GM19023 (cell line): ENCODE data around the gene NOS3.
A peak's percentile ranks its signal among the peaks of the same experiment; 100 is the strongest.

Source experiments
- ATAC-seq: cut with Tn5 transposase; IDR thresholded peaks from one replicate; pipeline ENCODE4 v1.9.1; 2021; ENCODE audit warnings: mild to moderate bottlenecking, moderate library complexity; ENCODE audit not compliant: unreplicated experiment

Gene NOS3

DNA sequence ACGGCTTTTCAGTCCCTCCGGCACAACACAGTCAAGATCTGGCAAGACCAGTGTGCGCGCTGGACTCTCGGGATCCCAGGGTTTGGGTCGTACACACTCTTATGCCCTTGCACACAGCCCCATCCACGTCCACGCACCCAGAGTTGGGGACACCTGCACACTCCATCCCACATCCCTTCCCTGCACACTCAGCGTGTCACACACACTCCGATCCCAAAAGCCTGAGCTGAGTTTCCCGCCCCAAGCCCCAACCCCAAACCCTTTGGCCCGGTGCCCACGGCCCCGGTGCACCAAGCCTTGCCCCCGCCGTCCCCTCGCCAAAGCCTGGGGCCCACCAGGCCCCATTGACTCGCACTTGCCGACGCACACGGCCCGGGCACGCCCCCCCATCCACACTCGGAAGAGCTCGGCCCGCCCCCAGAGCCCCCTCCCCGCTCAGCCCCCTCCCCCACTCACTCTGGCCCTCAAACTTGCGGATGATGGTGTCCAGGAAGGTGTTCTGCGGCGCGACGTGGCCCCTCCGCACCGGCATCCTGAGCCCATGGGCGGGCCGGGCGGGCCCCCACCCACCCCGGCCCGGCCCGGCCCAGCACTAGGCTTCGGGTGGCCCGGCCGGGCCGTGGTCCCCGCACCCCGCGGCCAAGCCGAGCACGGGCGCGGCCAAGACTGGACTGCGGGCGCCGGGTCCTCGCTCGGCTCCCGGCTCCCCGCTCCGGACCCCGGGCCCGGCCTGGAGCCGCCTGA lies 13.3 kb upstream of the NOS3 start:
- ATAC-seq, result no peak

DNA sequence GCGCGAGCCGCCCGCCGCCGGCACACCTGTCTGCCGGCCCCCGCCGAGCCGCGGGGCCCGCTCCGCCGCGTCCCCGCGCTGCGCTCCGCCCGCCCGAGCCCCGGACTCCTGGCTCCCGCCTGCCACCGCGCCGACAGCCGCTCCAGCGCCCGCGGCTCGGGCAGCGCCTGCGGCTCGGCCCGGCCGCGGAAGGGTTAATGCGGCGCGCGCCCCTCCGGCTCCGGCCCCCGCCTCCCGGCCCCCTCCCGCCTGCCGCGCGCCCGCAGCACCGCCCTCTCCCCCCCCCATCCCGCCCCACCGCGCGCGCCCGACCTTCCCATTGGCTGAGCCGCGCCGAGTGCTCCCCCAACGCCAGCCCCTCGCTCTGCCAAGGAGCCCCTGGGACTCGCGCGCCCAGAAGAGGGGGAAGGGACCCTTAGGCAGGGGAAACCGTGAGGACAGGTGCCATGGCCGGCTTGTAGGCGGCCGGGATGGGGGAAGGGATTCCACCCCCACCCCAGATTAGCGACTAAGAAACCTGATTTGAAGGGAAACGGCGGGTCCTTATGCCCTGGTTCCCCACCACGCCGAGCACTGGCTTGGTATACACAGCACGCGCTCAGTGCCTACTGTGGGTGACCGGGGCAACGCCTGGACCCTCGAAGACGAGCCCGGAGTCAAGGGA lies 12.6 kb upstream of the NOS3 start, which contains the start of gene KCNH2:
KCNH2 (minus strand) TSS at position 196 of the 664 bp plus-strand sequence. CDS start 408 bp downstream, outside the sequence.
- no peak for ATAC-seq

DNA sequence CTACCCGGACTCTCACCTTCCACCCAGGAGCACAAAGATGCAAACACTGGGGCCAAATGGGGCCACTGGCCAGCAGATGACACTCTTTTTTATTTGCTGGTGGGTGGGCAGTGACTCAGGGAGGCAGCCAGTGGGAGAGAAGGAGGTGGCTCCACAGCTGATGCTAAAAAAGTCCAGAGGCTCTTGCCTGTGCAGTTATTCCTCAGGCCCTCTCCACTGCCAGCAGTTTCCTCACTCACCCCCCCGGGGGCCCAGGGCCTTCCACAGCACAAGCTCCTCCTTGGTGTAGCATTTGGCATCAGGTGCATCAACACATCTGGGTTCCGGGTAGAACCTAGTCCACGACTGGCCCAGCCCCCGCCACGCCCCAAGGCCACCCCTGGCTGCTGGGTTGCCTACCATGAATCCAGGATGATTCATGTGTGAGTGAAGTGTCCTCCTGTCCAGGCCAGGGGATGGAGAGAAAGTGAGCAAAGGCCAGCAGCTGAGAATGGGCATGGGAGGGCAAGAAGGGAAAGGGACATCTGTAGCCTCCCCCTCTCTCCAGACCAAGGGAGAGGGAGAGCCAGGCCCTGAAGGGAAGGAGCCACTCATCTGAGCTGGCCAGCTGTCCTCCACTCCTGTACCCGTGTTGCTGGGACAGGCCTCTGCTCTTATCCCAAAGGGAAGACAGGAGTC lies 11.0 kb upstream of the NOS3 start:
- ATAC-seq, result no peak

DNA sequence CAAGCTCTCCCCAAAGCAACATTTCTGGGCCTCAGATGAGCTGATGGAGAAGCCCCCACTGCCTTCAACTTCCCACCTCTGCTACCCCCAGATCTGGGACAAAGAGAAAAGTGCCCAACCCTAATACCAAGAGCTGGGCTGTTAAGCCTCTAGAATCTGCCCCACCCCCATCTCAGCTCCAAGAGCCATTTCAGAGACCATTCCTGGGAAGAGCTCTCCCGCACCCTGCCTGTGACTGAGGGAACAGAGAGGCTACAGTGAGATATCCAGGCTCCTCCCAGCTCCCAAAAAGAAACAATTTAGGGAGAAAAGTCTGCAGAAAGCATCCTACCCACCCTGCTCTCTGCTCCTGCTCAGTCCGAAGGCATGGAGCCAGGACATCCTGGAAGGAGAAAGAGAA lies 10.2 kb upstream of the NOS3 start:
- ATAC-seq, result no peak

DNA sequence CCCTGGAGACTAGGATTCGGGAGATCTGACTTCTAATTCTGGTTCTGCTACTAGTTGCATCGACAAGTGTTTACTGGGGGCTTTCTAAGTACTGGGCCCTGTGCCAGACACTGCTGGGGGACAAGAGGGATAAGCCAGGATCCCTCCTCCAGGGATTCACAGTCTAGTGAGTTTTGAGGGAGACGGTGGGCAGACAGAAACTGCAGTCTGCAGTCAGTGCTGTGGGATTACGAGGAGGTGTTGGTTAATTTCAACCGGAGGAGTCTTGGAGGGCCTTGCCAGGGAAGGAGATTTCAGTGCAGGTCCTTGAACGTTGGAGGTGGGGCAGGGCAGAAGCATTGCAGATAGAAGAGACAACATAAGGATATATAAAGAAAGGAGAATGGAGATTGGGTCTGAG lies 9.2 kb upstream of the NOS3 start:
- ATAC-seq, result no peak

DNA sequence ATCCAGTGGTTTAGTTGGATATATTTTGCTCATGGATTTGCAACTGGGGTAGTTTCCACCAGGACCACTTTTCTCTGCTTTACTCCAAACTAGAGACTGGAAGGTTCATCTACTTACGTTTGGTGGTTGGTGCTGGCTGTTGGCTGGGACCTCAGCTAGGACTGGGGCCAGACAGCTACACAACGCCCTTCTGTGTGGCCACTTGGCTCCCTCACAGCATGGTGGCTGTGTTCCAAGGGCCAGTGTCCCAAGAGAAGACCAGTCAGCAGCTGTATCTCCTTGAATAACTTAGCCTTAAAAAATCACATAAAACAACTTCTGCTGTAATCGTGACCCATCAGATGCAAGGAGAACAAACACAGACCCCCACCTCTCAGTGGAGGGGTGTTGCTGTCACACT lies 8.5 kb upstream of the NOS3 start:
- no peak for ATAC-seq

DNA sequence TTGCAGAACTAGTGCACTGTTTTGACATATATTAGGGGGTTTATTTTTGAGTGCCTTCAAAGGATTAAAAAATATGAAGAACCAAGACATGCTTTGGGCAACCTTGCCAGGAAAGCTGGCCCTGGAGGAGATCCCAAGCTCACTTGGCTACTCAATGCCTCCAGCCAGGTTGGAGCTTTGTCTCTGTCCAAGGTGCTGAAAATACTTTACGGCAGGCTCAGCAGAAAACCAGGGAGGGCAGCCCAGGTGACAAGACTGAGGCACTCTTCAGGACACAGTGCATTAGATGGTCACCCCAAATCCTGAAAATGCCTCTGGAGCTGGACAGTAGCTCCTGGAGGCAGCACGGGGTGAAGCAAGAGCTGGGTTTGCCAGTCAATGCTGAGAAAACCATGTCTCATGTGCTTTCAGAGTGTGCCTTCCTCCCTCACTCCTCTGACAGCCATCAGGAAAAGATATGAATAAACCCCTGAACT lies 6.9 kb upstream of the NOS3 start:
- ATAC-seq, result no peak

DNA sequence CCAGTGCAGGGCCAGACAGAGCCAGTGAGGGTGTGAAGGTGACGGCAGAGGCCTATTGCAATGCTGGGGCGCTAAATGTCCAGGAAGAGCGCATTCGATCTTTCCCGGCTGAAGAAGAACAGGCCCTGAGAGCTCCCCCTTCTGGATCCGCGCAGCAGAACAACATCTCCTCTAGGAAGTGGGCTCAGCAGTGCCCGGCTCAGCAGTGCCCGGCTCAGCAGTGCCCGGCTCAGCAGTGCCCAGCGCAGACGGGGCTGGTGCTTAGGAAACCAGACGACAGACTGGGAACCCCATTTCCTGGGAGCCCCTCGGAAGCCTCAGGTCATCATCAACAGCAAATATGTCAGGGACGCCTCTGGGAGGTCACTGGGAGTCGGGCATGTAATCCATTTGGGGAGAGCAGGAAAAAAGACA lies 4.7 kb upstream of the NOS3 start:
- ATAC-seq, result no peak

DNA sequence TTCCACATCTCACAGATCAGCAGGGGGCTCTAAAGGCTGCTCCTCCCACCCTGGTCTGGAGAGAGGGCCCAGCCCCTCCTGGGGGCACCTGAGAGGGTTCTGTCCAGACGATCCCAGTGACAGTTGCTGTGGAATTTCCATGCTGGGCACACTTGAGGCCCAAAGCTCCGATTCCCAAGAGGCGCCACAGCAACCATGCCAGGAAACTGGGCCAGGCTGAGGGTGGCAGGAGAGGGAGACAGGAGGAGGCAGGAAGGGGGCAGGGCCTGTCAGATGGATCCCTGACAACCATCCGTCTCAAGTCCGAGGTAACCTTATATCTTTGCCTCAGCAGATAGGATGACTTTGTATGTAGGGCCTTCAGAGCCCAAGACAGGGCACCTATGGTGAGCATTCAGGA lies 4.3 kb upstream of the NOS3 start:
- no peak for ATAC-seq

DNA sequence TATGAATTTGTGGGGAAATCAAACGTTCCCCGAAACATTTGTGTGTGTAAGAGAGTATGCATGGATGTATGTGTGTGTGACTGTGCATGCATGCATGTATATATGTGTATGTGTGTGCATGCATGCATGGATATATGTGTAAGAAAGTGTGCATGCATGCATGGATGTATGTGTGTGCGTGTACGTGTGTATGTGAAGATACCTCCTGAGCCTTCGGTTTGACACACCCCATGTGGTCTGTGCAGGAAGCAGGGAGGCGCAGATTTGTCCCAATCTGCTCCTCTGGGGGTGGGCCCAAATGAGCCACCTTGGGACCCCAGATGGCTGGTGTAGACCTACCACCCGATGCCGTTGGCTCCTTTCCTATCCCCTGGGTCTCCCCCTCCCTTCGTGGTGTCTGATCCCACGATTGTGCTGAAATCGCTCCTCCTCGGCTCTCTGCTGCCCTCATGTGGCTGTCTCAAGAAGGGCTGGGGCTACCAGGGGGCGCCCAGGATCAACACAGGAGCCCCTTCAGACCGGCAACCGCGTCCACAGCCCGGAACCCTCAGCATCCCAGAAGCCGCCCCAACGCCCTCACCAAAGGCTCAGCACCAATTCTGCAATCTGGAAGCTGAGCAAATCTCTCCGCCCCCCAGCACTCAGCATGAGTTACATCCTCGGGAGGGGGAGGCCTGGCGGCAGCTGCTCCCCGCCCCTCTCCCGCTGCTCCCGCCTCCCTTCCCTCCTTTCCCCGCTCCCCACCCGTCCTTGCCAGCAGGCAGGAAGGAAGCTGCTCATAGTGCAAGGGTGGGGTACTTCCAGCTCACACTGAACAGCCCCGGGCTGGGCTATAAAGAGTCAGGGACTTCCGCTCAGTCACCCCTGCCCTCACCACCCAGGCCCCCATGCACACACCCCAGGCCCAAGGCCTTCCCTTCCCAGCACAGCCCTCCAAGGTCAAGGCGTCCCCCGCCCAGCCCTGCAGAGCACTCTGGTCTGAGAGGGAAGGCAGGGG lies 2.3 kb upstream of the NOS3 start:
- no peak for ATAC-seq

DNA sequence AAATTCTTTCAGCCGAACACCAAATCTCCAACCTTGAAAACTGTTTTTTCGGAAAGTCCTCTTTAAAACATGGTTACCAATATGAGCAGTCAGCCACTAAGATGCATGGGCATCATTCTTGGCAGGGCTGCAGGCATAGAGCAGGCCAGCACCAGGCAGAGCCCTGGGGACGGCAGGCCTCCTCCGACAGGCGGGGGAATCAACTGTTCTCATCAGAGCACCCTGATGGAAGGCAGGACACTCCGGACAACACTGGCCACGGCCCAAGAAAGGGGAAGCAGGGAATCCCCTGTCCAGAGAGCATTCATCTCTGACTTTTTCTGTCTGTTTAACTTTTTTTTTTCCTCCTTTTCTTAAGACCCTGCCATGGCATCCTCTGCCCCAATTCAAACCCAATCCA lies 1.4 kb upstream of the NOS3 start:
- no peak for ATAC-seq

DNA sequence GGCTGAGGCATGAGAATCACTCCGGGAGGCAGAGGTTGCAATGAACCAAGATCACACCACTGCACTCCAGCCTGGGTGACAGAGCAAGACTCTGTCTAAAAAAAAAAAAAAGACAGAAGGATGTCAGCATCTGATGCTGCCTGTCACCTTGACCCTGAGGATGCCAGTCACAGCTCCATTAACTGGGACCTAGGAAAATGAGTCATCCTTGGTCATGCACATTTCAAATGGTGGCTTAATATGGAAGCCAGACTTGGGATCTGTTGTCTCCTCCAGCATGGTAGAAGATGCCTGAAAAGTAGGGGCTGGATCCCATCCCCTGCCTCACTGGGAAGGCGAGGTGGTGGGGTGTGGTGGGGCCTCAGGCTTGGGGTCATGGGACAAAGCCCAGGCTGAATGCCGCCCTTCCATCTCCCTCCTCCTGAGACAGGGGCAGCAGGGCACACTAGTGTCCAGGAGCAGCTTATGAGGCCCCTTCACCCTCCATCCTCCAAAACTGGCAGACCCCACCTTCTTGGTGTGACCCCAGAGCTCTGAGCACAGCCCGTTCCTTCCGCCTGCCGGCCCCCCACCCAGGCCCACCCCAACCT lies 1.3 kb downstream of the NOS3 start:
- ATAC-seq, result no peak

DNA sequence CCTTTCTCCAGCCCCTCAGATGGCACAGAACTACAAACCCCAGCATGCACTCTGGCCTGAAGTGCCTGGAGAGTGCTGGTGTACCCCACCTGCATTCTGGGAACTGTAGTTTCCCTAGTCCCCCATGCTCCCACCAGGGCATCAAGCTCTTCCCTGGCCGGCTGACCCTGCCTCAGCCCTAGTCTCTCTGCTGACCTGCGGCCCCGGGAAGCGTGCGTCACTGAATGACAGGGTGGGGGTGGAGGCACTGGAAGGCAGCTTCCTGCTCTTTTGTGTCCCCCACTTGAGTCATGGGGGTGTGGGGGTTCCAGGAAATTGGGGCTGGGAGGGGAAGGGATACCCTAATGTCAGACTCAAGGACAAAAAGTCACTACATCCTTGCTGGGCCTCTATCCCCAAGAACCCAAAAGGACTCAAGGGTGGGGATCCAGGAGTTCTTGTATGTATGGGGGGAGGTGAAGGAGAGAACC lies 2.1 kb downstream of the NOS3 start:
- ATAC-seq, result peak; percentile 65

DNA sequence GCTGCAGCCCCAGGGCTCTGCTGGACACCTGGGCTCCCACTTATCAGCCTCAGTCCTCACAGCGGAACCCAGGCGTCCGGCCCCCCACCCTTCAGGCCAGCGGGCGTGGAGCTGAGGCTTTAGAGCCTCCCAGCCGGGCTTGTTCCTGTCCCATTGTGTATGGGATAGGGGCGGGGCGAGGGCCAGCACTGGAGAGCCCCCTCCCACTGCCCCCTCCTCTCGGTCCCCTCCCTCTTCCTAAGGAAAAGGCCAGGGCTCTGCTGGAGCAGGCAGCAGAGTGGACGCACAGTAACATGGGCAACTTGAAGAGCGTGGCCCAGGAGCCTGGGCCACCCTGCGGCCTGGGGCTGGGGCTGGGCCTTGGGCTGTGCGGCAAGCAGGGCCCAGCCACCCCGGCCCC lies 2.7 kb downstream of the NOS3 start:
- no peak for ATAC-seq

DNA sequence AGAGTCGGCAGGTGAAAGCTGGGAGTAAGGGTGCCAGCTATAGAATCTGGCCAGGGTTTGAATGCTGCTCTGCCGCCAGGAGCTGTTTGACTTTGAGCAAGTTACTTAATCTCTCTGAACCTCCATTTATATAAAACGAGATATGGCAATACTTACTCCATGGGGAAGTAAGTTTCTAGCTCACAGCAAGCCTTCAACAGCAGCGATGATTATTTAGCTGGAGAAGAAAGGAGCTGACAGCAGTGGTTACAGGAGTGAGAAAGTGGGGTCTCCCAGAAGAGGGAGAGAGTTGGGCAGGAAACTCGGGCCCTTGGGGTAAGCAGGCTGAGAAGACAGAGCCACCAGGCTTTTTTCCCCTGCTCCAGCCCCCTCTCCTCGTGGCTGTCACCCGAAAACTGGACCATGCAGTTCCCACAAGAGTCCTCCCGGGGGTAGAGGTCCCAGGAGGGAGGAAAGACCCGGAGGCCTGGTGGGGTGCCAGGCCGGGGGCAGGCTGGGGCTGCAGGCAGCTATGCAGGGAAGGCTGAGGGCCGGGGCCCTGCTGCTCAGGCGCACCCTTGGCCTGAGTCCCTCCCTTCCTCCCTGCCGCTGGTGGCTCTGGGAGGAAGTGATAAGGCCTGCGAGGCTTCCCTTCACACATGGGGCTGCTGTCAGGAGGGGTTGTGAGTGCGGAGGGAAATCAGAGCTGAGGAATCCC lies 3.5 kb downstream of the NOS3 start:
- no peak for ATAC-seq

DNA sequence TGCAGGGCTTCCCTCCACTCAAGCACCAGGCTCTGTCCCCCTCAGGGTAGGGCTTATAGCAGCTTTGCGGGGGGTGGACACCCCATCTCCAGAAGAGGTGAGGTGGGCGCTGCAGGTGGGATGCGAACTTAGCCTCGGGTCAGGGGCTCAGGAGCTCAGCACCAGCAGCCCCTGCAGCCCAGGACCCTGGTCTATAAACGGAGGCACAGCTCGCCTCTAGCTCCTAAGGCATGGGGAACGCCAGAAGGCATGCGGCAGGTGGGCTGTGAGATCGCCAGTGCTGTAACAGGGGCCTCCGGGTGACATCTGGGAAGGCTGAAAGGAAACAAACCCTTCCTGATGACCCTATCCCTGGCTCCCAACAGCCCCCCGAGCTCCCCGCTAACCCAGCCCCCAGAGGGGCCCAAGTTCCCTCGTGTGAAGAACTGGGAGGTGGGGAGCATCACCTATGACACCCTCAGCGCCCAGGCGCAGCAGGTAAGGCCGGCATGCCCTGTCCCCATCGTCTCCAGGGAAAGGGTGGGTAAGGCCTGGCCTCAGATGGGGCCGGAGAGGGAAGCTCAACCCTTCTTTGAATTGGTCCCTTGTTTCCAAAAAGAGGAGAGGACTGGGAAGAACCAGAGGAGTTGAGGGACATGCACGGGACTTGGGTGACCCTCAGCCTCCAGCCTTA lies 4.2 kb downstream of the NOS3 start:
- no peak for ATAC-seq

DNA sequence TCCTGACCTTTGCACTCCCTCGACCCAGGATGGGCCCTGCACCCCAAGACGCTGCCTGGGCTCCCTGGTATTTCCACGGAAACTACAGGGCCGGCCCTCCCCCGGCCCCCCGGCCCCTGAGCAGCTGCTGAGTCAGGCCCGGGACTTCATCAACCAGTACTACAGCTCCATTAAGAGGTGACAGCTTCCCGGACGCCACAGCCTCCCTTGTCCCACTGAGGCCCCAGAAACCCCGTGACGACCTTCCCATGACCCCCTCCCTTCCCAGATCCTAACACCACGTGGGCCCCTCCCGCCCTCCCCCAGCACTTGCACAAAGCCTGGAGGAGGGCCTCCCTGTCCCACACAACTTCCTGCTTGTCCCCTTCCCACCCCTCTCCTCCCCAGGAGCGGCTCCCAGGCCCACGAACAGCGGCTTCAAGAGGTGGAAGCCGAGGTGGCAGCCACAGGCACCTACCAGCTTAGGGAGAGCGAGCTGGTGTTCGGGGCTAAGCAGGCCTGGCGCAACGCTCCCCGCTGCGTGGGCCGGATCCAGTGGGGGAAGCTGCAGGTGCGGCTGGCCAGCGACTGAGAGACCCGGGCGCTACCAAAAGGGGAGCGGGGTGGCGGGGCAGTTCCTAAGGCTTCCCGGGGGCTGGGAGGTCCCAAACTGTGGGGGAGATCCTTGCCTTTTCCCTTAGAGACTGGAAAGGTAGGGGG lies 5.7 kb downstream of the NOS3 start:
- no peak for ATAC-seq

DNA sequence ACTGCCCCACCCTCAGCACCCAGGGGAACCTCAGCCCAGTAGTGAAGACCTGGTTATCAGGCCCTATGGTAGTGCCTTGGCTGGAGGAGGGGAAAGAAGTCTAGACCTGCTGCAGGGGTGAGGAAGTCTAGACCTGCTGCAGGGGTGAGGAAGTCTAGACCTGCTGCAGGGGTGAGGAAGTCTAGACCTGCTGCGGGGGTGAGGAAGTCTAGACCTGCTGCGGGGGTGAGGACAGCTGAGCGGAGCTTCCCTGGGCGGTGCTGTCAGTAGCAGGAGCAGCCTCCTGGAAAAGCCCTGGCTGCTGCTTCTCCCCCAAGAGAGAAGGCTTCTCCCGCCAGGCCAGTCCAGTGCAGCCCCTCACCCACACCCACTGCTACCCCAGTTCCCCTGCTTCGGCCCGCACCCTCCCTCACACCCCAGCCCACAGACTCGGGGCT lies 6.3 kb downstream of the NOS3 start:
- ATAC-seq, result no peak
